Stimulated activated CD8-positive, alpha-beta memory T cell treated with anti-CD3 and anti-CD28 coated beads, Interleukin-15, amount 100 ng/mL, for 24 hours (primary cell): Measurements from ENCODE around the gene AFF3.

ENCODE experiments used
- DNase-seq: peaks from one replicate; pipeline ENCODE4 v3.0.0-alpha.2; 2020; ENCODE audit warnings: low read depth

The AFF3 gene

GRCh38 chr2:99635710-99636109 lies 506.7 kb downstream of the AFF3 start:
- DNase-seq: no peak

- DNase-seq: no peak
Measured at GRCh38 chr2:99634234-99634633, 508.2 kb downstream of the AFF3 start.

- no peak for DNase-seq
Measured at GRCh38 chr2:99631700-99632099, 510.7 kb downstream of the AFF3 start.

- DNase-seq: no peak
Measured at GRCh38 chr2:99629320-99629719, 513.1 kb downstream of the AFF3 start.

- no peak for DNase-seq
Measured at GRCh38 chr2:99626158-99626557, 516.2 kb downstream of the AFF3 start.

GRCh38 chr2:99624677-99625076 lies 517.7 kb downstream of the AFF3 start:
- no peak for DNase-seq

- DNase-seq: no peak
Measured at GRCh38 chr2:99623613-99624012, 518.8 kb downstream of the AFF3 start.

GRCh38 chr2:99623035-99623434 lies 519.4 kb downstream of the AFF3 start:
- no peak for DNase-seq

- DNase-seq: no peak
Measured at GRCh38 chr2:99622534-99622933, 519.9 kb downstream of the AFF3 start.

- DNase-seq: no peak
Measured at GRCh38 chr2:99621774-99622173, 520.6 kb downstream of the AFF3 start.

- DNase-seq: no peak
Measured at GRCh38 chr2:99621106-99621505, 521.3 kb downstream of the AFF3 start.

GRCh38 chr2:99619151-99619550 lies 523.2 kb downstream of the AFF3 start:
- DNase-seq: no peak

- DNase-seq: no peak
Measured at GRCh38 chr2:99618579-99619097, 523.8 kb downstream of the AFF3 start.

GRCh38 chr2:99617811-99618210 lies 524.6 kb downstream of the AFF3 start:
- no peak for DNase-seq

GRCh38 chr2:99615247-99615771 lies 527.1 kb downstream of the AFF3 start:
- DNase-seq: no peak

GRCh38 chr2:99613980-99614379 lies 528.4 kb downstream of the AFF3 start:
- DNase-seq: no peak

- no peak for DNase-seq
Measured at GRCh38 chr2:99611786-99612185, 530.6 kb downstream of the AFF3 start.

- no peak for DNase-seq
Measured at GRCh38 chr2:99611034-99611433, 531.4 kb downstream of the AFF3 start.

GRCh38 chr2:99609851-99610381 lies 532.5 kb downstream of the AFF3 start:
- no peak for DNase-seq

- no peak for DNase-seq
Measured at GRCh38 chr2:99608861-99609260, 533.5 kb downstream of the AFF3 start.

- DNase-seq: no peak
Measured at GRCh38 chr2:99607861-99608491, 534.4 kb downstream of the AFF3 start.

- no peak for DNase-seq
Measured at GRCh38 chr2:99607454-99607853, 534.9 kb downstream of the AFF3 start.

- DNase-seq: no peak
Measured at GRCh38 chr2:99605036-99605435, 537.4 kb downstream of the AFF3 start.

GRCh38 chr2:99602476-99602875 lies 539.9 kb downstream of the AFF3 start:
- no peak for DNase-seq
